Caco-2 (cell line): ENCODE results near the gene ELK4. TPM values are rescaled to one million over a fixed set of nuclear protein-coding genes. Genes with fewer than 3 reads are reported as not detected.
A peak's percentile ranks its signal among the peaks of the same experiment; 100 is the strongest.

Experiments used
- BruUV-seq: library from RNA; stranded (reverse); fragments of 400-500 nt; replicated peaks from 2 replicates; lab custom pipeline; 2021; lab: Mats Ljungman, UMichigan
- CTCF ChIA-PET: fragments of 300-600 bp; sonication (Branson Sonifier 250); formaldehyde crosslinking; loops from one replicate; lab custom pipeline; 2022; ENCODE audit warnings: antibody characterized with exemption; lab: Charles Lee
- POLR2A ChIA-PET: fragments of 300-600 bp; sonication (Branson Sonifier 250); formaldehyde crosslinking; loops from one replicate; lab custom pipeline; 2022; ENCODE audit warnings: antibody characterized with exemption; lab: Charles Lee
- DNase-seq, 2 experiments: peaks; one replicate each; pipeline versions ENCODE4 v3.0.0 to v3.0.0-alpha.2; 2020 to 2022
- H3K27me3 ChIP-seq: replicated peaks from 2 replicates; pipeline ENCODE4 v1.6.0; 2011; ENCODE audit warnings: low read length; ENCODE audit not compliant: control insufficient read depth, insufficient read depth
- H3K36me3 ChIP-seq: 2 replicates; pipeline ENCODE4 v1.5.1; 2011; ENCODE audit warnings: low read length; ENCODE audit not compliant: control insufficient read depth, insufficient read depth
- H3K4me1 ChIP-seq: fragments of 250-450 bp; sonication (Bioruptor Pico); 2 replicates; pipeline ENCODE4 v1.5.1; 2020; ENCODE audit warnings: mild to moderate bottlenecking
- H3K4me3 ChIP-seq: 2 replicates; pipeline ENCODE4 v1.5.1; 2011; ENCODE audit warnings: low read depth, mild to moderate bottlenecking, control low read depth, low read length
- H3K9me3 ChIP-seq: fragments of 250-450 bp; sonication (Bioruptor Pico); 2 replicates; pipeline ENCODE4 v1.5.1; 2020; ENCODE audit warnings: mild to moderate bottlenecking, moderate library complexity
- H3K27ac Mint-ChIP-seq: one replicate; pipeline ENCODE4 v1.8.0; 2022; ENCODE audit warnings: mixed read lengths; ENCODE audit not compliant: unreplicated experiment
- H3K27me3 Mint-ChIP-seq: one replicate; pipeline ENCODE4 v1.8.0; 2022; ENCODE audit warnings: mixed read lengths; ENCODE audit not compliant: insufficient read depth, unreplicated experiment
- H3K36me3 Mint-ChIP-seq: one replicate; pipeline ENCODE4 v1.8.0; 2022; ENCODE audit warnings: mild to moderate bottlenecking, mixed read lengths; ENCODE audit not compliant: insufficient read depth, unreplicated experiment
- H3K4me1 Mint-ChIP-seq: one replicate; pipeline ENCODE4 v1.8.0; 2022; ENCODE audit warnings: low read depth, mixed read lengths; ENCODE audit not compliant: unreplicated experiment
- H3K4me3 Mint-ChIP-seq: one replicate; pipeline ENCODE4 v1.8.0; 2022; ENCODE audit warnings: mild to moderate bottlenecking, moderate library complexity, mixed read lengths; ENCODE audit not compliant: unreplicated experiment
- H3K9me3 Mint-ChIP-seq: one replicate; pipeline ENCODE4 v1.8.0; 2022; ENCODE audit warnings: mixed read lengths; ENCODE audit not compliant: unreplicated experiment
- intact Hi-C: fragments of 100-400 bp; cut with micrococcal nuclease; formaldehyde crosslinking; loops from one replicate; pipeline ENCODE4 v1.10.0; 2022; ENCODE audit not compliant: unreplicated experiment
- total RNA-seq: library from RNA; stranded (reverse); gene quantifications from 2 replicates; pipeline ENCODE4 v1.2.3, GENCODE V29; 2022
- TF ChIP-seq, protein P1 (sequence below), 2 experiments: fragments of 200-600 bp in 1 of 2; IDR thresholded peaks; 1 replicate in 1 of 2; 2 replicates in 1 of 2; pipeline versions ENCODE4 v1.5.1 to v1.8.0; 2011 to 2022; ENCODE audit warnings: antibody characterized with exemption in 1 of 2, control low read depth in 1 of 2, inconsistent platforms in 1 of 2, low read depth in 1 of 2, low read length in 1 of 2, mild to moderate bottlenecking in 1 of 2, moderate library complexity in 1 of 2; ENCODE audit not compliant: insufficient read depth in 1 of 2, severe bottlenecking in 1 of 2, unreplicated experiment in 1 of 2

The ELK4 gene
- total RNA-seq, 1 experiment from 2014 or later: 14.4 TPM

DNA sequence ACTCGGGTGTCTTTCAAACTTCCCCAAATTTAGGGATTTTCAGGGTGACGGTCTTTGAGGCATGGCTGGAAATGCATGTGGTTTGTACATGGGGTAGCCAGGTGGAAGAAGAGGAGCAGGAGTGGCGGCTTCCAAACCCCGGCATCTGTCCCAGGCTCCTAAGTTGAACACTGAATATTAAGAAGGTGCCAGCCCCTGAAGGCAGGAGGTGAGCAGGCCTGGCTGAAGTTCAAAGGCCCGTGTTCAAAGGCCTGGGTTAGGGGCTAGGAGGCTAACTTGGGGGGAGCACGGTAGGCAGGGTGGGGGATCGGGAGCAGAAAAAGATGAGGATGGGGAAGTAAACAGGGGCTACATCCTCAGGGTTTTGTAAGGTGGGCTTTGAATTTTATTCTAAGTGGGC, 42.8 kb downstream of the ELK4 start:
- no TSS peak for BruUV-seq
- Histone ChIP-seq H3K4me3 (no peak overlapping the region), H3K4me1 (no peaks in the 10 kb centered on the region), H3K27me3 (no peaks in the 10 kb centered on the region), H3K36me3 (no peaks in the 10 kb centered on the region), H3K9me3 (no peaks in the 10 kb centered on the region)
- CTCF ChIA-PET: interaction anchor here (0.9 to 1.6 kb wide), 4 partner anchors 15 to 70 kb away, joined by 3 to 13 read pairs (median 4); no protein-coding TSS in a partner anchor
- Mint-ChIP-seq H3K27me3 (no peaks in the 10 kb centered on the region), H3K9me3 (no peaks in the 10 kb centered on the region), H3K4me3 (no peak overlapping the region), H3K27ac (no peak overlapping the region), H3K36me3 (no peaks in the 10 kb centered on the region), H3K4me1 (no peaks in the 10 kb centered on the region)
- POLR2A ChIA-PET: no interaction called here
- TF ChIP-seq, protein P1, sequence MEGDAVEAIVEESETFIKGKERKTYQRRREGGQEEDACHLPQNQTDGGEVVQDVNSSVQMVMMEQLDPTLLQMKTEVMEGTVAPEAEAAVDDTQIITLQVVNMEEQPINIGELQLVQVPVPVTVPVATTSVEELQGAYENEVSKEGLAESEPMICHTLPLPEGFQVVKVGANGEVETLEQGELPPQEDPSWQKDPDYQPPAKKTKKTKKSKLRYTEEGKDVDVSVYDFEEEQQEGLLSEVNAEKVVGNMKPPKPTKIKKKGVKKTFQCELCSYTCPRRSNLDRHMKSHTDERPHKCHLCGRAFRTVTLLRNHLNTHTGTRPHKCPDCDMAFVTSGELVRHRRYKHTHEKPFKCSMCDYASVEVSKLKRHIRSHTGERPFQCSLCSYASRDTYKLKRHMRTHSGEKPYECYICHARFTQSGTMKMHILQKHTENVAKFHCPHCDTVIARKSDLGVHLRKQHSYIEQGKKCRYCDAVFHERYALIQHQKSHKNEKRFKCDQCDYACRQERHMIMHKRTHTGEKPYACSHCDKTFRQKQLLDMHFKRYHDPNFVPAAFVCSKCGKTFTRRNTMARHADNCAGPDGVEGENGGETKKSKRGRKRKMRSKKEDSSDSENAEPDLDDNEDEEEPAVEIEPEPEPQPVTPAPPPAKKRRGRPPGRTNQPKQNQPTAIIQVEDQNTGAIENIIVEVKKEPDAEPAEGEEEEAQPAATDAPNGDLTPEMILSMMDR (IDR thresholded peaks at IDR 0.05; ENCODE audit: insufficient read depth in 1 of 2, low read depth in 1 of 2, low read length in 1 of 2, severe bottlenecking in 1 of 2, unreplicated experiment in 1 of 2): no peak
- intact Hi-C loops: no loop called here
- no peak for DNase-seq

DNA sequence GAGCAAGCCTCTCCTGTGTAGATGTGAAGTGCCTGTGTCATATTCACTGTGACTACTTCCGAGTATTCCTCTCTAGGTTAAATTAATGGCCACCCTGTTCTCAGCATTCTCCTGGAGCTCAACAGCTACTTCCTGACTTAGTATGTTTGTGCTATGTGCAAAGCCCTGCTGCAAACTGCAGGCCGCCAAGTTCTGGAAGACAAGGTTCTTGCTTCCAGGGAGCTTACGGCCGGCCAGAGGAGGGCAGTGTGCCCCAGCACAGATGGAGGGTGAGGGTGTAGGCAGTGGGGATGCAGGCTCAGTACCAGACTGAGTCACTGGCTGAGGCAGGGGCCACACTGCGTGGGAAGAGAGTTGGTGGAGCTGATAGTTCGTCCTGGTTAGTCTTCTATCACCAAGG, 43.2 kb downstream of the ELK4 start:
- no peaks in the 10 kb centered on the region for H3K9me3 ChIP-seq
- ChIA-PET CTCF (interaction anchor here (0.7 to 1.6 kb wide), 7 partner anchors 16 to 103 kb away, joined by 3 to 13 read pairs (median 3); partner anchors contain the start of gene ELK4), POLR2A (no interaction called here)
- Mint-ChIP-seq H3K27me3 (no peaks in the 10 kb centered on the region), H3K4me1 (no peaks in the 10 kb centered on the region), H3K9me3 (no peaks in the 10 kb centered on the region), H3K4me3 (no peak overlapping the region), H3K36me3 (no peaks in the 10 kb centered on the region), H3K27ac (no peak overlapping the region)
- intact Hi-C loops: no loop called here
- TF ChIP-seq, protein P1 (IDR thresholded peaks at IDR 0.05; ENCODE audit: insufficient read depth in 1 of 2, low read depth in 1 of 2, low read length in 1 of 2, severe bottlenecking in 1 of 2, unreplicated experiment in 1 of 2): peak in 1 of 2 experiments; percentile 48
- no peaks in the 10 kb centered on the region for H3K4me1 ChIP-seq
- no TSS peak for BruUV-seq
- H3K36me3 ChIP-seq: no peaks in the 10 kb centered on the region
- DNase-seq: no peak
- no peaks in the 10 kb centered on the region for H3K27me3 ChIP-seq
- H3K4me3 ChIP-seq: no peak overlapping the region

DNA sequence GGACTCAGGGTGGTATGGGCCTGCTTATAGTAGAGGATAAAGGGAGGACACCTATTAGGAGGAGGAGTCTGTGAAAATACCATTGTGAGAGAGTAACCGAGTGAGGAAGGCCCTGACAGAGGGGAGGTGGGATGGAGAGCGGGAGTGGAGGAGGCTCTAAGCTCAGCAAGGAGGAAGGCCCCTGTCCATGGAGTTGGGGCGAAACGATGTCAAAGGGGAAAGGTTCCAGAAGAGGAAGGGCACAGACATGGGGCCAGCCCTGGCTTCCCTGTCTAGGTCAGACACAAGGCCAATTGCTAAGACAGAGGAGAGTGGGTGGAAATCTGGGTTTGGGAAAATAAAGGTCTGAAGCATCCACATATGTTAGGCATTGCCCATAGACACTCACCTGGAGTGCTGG, 44.2 kb downstream of the ELK4 start:
- Mint-ChIP-seq H3K27me3 (no peaks in the 10 kb centered on the region), H3K36me3 (no peaks in the 10 kb centered on the region), H3K4me3 (no peak overlapping the region), H3K27ac (no peak overlapping the region), H3K4me1 (no peaks in the 10 kb centered on the region), H3K9me3 (no peaks in the 10 kb centered on the region)
- Histone ChIP-seq H3K36me3 (no peaks in the 10 kb centered on the region), H3K27me3 (no peaks in the 10 kb centered on the region; the same call in 1 of the 2 replicates), H3K4me3 (no peak overlapping the region), H3K4me1 (no peaks in the 10 kb centered on the region), H3K9me3 (no peaks in the 10 kb centered on the region)
- intact Hi-C loops: no loop called here
- ChIA-PET CTCF (interaction anchor here (1.6 kb wide), 2 partner anchors 70 to 71 kb away, joined by 5 to 13 read pairs; no protein-coding TSS in a partner anchor), POLR2A (no interaction called here)
- no TSS peak for BruUV-seq
- DNase-seq: no peak
- TF ChIP-seq, protein P1 (IDR thresholded peaks at IDR 0.05; ENCODE audit: insufficient read depth in 1 of 2, low read depth in 1 of 2, low read length in 1 of 2, severe bottlenecking in 1 of 2, unreplicated experiment in 1 of 2): no peak
